ENCODE measurements around the gene MAGEB4.

The MAGEB4 gene

GRCh38 chrX:30275498-30275897 is 33.7 kb downstream of the MAGEB4 start:
- Histone ChIP-seq H3K4me2 (ENCODE audit: low read length) (no peak overlapping the region), H3K4me1 (ENCODE audit: insufficient read depth, low read length, severe bottlenecking) (no peaks in the 10 kb centered on the region), H3K4me3 (ENCODE audit: low read depth, low read length, poor library complexity, severe bottlenecking) (no peak overlapping the region), H3K36me3 (ENCODE audit: insufficient read depth, low read length) (no peaks in the 10 kb centered on the region), H3K9me2 (ENCODE audit: low read depth, low read length) (no peaks in the 10 kb centered on the region), H4K20me1 (ENCODE audit: insufficient read depth, low read length) (no peaks in the 10 kb centered on the region), H3K27me3 (ENCODE audit: insufficient read depth, low read length) (no peaks in the 10 kb centered on the region), H3K27ac (ENCODE audit: low read depth, low read length, poor library complexity, severe bottlenecking) (no peak overlapping the region), H3F3A (ENCODE audit: insufficient read depth, low read length) (no peaks in the 10 kb centered on the region), H3K79me2 (ENCODE audit: insufficient read depth, low read length) (no peaks in the 10 kb centered on the region), H2AFZ (ENCODE audit: low read length) (no peak overlapping the region), H3K9me3 (ENCODE audit: low read length) (no peaks in the 10 kb centered on the region), H3K9ac (ENCODE audit: low read length) (no peak overlapping the region)
- no peak for TF ChIP-seq EZH2 (IDR thresholded peaks at IDR 0.05; ENCODE audit: borderline replicate concordance, low read length)
- TF ChIP-seq, protein P1, sequence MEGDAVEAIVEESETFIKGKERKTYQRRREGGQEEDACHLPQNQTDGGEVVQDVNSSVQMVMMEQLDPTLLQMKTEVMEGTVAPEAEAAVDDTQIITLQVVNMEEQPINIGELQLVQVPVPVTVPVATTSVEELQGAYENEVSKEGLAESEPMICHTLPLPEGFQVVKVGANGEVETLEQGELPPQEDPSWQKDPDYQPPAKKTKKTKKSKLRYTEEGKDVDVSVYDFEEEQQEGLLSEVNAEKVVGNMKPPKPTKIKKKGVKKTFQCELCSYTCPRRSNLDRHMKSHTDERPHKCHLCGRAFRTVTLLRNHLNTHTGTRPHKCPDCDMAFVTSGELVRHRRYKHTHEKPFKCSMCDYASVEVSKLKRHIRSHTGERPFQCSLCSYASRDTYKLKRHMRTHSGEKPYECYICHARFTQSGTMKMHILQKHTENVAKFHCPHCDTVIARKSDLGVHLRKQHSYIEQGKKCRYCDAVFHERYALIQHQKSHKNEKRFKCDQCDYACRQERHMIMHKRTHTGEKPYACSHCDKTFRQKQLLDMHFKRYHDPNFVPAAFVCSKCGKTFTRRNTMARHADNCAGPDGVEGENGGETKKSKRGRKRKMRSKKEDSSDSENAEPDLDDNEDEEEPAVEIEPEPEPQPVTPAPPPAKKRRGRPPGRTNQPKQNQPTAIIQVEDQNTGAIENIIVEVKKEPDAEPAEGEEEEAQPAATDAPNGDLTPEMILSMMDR (IDR thresholded peaks at IDR 0.05; ENCODE audit: low read length), result peak; percentile 21; the same call in 1 of the 2 replicates

- H3K4me3 ChIP-seq (ENCODE audit: low read depth, low read length, poor library complexity, severe bottlenecking), result no peak overlapping the region
- no peaks in the 10 kb centered on the region for H3K27me3 ChIP-seq (ENCODE audit: insufficient read depth, low read length)
- TF ChIP-seq, protein P1 (IDR thresholded peaks at IDR 0.05; ENCODE audit: low read length), result no peak
- no peak for TF ChIP-seq EZH2 (IDR thresholded peaks at IDR 0.05; ENCODE audit: borderline replicate concordance, low read length)
- H4K20me1 ChIP-seq (ENCODE audit: insufficient read depth, low read length), result no peaks in the 10 kb centered on the region
- no peaks in the 10 kb centered on the region for H3K9me2 ChIP-seq (ENCODE audit: low read depth, low read length)
- H3K9ac ChIP-seq (ENCODE audit: low read length), result no peak overlapping the region
- H3K27ac ChIP-seq (ENCODE audit: low read depth, low read length, poor library complexity, severe bottlenecking), result no peak overlapping the region
- no peak overlapping the region for H3K4me2 ChIP-seq (ENCODE audit: low read length)
- H3K36me3 ChIP-seq (ENCODE audit: insufficient read depth, low read length), result no peaks in the 10 kb centered on the region
- no peaks in the 10 kb centered on the region for H3K9me3 ChIP-seq (ENCODE audit: low read length)
- H3K4me1 ChIP-seq (ENCODE audit: insufficient read depth, low read length, severe bottlenecking), result no peaks in the 10 kb centered on the region
- no peaks in the 10 kb centered on the region for H3K79me2 ChIP-seq (ENCODE audit: insufficient read depth, low read length)
- H2AFZ ChIP-seq (ENCODE audit: low read length), result no peak overlapping the region
- no peaks in the 10 kb centered on the region for H3F3A ChIP-seq (ENCODE audit: insufficient read depth, low read length)
These were observed 36.6 kb downstream of the MAGEB4 start for GRCh38 chrX:30278365-30278764.

- no peaks in the 10 kb centered on the region for H3F3A ChIP-seq (ENCODE audit: insufficient read depth, low read length)
- H3K9ac ChIP-seq (ENCODE audit: low read length), result no peak overlapping the region
- no peaks in the 10 kb centered on the region for H3K4me1 ChIP-seq (ENCODE audit: insufficient read depth, low read length, severe bottlenecking)
- H4K20me1 ChIP-seq (ENCODE audit: insufficient read depth, low read length), result no peaks in the 10 kb centered on the region
- TF ChIP-seq EZH2 (IDR thresholded peaks at IDR 0.05; ENCODE audit: borderline replicate concordance, low read length), result no peak
- TF ChIP-seq, protein P1 (IDR thresholded peaks at IDR 0.05; ENCODE audit: low read length), result no peak
- H3K27ac ChIP-seq (ENCODE audit: low read depth, low read length, poor library complexity, severe bottlenecking), result no peak overlapping the region
- H3K9me2 ChIP-seq (ENCODE audit: low read depth, low read length), result no peaks in the 10 kb centered on the region
- no peaks in the 10 kb centered on the region for H3K9me3 ChIP-seq (ENCODE audit: low read length)
- no peaks in the 10 kb centered on the region for H3K36me3 ChIP-seq (ENCODE audit: insufficient read depth, low read length)
- H3K79me2 ChIP-seq (ENCODE audit: insufficient read depth, low read length), result no peaks in the 10 kb centered on the region
- no peak overlapping the region for H3K4me3 ChIP-seq (ENCODE audit: low read depth, low read length, poor library complexity, severe bottlenecking)
- H2AFZ ChIP-seq (ENCODE audit: low read length), result no peak overlapping the region
- no peaks in the 10 kb centered on the region for H3K27me3 ChIP-seq (ENCODE audit: insufficient read depth, low read length)
- no peak overlapping the region for H3K4me2 ChIP-seq (ENCODE audit: low read length)
These were observed 38.6 kb downstream of the MAGEB4 start for GRCh38 chrX:30280428-30280827.
